Upper lobe of left lung (tissue), 4 donors: ENCODE results near the gene CFAP157.

ENCODE experiments used
- CTCF ChIP-seq, 6 experiments: fragments of 450-650 bp in 4 of 6; fragments of 200-600 bp in 2 of 6; sonication (generic) in 2 of 6; IDR thresholded peaks; one replicate each; pipeline ENCODE4 v1.5.1; 2016 to 2019; ENCODE audit warnings: antibody characterized with exemption in 6 of 6
- EP300 ChIP-seq, 4 donors: sonication (generic); formaldehyde crosslinking; IDR thresholded peaks; one replicate each; pipeline ENCODE4 v1.5.1; 2017; ENCODE audit warnings: antibody characterized with exemption in 4 of 4, control low read depth in 2 of 4
- POLR2A ChIP-seq, 4 donors: fragments of 450-650 bp; IDR thresholded peaks; one replicate each; pipeline ENCODE4 v1.5.1; 2016 to 2017; ENCODE audit warnings: antibody characterized with exemption in 4 of 4, mild to moderate bottlenecking in 2 of 4
- POLR2AphosphoS5 ChIP-seq, 2 donors: sonication (generic); formaldehyde crosslinking; IDR thresholded peaks; one replicate each; pipeline ENCODE4 v1.5.1; 2017; ENCODE audit warnings: antibody characterized with exemption in 2 of 2

GRCh38 chr9:127734247-127734746 is 27.5 kb downstream of the CFAP157 start:
- TF ChIP-seq CTCF (IDR thresholded peaks at IDR 0.05) (no peak), EP300 (IDR thresholded peaks at IDR 0.05) (no peak), POLR2AphosphoS5 (IDR thresholded peaks at IDR 0.05) (no peak), POLR2A (IDR thresholded peaks at IDR 0.05) (no peak)
